GM12864 (cell line): ENCODE results near the gene PARN.
"Not testable (repeated sequence)": the region's sequence is repeated elsewhere in the genome, so short reads cannot be mapped to it uniquely, and the experiment has no call there.

Experiments
- DNase-seq: peaks from one replicate; pipeline ENCODE4 v3.0.0-alpha.2; 2011; ENCODE audit warnings: low read depth
- H3K4me3 ChIP-seq: 2 replicates; pipeline ENCODE4 v1.5.1; 2011; ENCODE audit warnings: mild to moderate bottlenecking, low read depth, low read length, control low read depth
- TF ChIP-seq, protein P1 (sequence below): IDR thresholded peaks from 2 replicates; pipeline ENCODE4 v1.5.1; 2011; ENCODE audit warnings: low read depth, mild to moderate bottlenecking, moderate library complexity, low read length, control low read depth, inconsistent platforms; ENCODE audit errors: missing control alignments

PARN gene

DNA sequence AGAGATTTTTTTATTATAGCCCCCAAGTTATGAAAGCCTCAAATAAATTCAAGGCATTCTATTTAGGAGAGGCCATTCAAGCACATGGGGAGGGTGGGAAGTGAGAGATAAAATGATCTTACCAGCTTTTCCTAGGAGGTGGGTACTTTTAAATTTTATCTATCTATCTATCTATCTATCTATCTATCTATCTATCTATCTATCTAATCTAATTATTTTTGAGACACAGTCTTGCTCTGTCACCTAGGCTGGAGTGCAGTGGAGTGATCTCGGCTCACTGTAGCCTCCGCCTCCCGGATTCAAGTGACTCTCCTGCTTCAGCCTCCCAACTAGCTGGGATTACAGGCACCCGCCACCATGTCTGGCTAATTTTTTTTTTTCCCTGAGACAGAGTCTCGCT, 182.3 kb downstream of the PARN start:
- H3K4me3 ChIP-seq: no peak overlapping the region
- DNase-seq: no peak
- TF ChIP-seq, protein P1, sequence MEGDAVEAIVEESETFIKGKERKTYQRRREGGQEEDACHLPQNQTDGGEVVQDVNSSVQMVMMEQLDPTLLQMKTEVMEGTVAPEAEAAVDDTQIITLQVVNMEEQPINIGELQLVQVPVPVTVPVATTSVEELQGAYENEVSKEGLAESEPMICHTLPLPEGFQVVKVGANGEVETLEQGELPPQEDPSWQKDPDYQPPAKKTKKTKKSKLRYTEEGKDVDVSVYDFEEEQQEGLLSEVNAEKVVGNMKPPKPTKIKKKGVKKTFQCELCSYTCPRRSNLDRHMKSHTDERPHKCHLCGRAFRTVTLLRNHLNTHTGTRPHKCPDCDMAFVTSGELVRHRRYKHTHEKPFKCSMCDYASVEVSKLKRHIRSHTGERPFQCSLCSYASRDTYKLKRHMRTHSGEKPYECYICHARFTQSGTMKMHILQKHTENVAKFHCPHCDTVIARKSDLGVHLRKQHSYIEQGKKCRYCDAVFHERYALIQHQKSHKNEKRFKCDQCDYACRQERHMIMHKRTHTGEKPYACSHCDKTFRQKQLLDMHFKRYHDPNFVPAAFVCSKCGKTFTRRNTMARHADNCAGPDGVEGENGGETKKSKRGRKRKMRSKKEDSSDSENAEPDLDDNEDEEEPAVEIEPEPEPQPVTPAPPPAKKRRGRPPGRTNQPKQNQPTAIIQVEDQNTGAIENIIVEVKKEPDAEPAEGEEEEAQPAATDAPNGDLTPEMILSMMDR: no peak

DNA sequence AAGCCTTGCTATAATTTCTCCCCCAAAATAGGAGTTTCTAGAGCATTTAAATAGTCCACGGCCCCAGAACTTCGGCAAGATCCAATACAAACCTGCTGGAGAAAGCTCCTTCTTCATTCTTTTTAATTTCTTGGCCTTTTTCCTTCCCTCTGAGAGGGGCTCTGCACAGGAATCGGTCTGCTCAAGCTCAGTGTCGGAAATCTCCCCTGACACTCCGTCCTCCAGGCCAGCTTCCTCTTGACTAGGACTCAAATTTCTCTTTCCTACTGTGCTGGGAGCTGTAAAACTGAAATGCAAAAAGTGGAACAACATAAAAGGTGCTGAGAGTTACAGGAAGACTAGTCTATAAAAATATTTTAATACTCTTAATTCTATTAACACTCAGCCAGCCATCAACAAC, 183.3 kb downstream of the PARN start:
- no peak overlapping the region for H3K4me3 ChIP-seq
- TF ChIP-seq, protein P1: no peak
- no peak for DNase-seq

DNA sequence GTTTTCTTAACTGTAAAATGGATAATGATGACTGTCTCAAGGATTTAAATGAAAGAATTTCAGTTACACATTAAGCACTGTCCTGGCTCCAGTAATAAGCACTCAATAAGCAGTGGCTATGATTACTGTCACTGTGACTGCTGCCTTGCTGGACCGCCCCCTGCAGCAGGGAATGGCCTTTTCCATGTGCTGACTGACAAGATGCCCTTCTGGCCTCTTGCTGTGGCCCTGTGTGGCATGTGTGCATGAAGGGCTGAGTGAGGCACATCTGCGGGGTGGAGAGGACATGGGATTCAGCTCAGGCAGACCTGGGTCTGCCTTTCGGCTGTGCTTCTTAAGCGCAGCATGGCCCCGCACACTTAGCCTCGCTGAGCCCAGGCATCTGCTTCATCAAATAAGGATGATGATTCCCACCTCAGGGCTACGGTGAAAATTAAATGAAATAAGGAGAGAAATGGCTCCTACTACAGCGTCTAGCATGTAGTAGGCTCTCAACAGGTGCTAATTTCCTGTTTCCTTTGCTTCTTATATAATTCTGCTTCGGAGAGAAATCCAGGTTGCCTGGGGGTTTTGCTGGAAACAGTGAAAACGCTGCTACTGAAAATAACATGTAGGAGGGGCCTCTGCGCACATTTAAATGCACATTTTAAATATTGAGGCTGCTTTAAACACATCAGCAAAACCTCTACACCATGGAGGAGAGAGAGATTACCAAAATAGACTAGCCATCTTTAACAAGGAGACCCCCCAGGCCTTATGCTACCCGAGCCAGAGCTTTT, 183.9 kb downstream of the PARN start:
- TF ChIP-seq, protein P1: no peak
- no peak overlapping the region for H3K4me3 ChIP-seq

DNA sequence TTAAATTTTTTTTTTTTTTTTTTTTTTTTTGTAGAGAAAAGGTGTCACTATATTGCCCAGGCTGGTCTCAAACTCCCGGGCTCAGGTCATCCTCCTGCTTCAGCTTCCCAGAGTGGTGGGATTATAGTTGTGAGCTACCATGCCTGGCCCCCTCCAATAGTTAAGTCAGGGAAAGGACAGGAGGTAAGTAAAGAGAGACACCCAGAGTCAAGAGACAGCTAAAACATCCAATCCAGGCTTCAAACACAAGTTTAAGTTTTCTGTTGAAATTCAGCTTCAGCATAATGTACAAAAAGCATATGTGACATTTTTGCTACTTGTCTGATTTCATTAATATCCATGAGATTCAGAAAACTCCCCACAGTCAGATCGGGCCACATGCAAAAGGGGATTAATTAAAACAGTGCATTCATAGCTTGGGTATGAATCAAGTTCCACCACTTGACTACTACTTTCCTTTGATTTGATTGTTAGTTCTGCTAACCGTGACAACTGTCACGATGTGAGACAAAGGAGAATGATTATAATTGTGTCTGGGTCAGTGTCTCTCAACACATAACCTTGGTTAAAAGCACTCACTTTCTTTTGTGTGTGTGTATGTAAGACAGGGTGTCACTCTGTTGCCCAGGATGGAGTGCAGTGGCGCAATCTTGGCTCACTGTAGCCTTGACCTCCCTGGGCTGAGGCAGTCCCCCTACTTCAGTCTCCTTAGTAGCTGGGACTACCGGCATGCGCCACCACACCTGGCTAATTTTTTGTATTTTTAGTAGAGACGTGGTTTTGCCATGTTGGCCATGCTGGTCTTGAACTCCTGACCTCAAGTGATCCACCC, 184.9 kb downstream of the PARN start:
- no peak for DNase-seq
- H3K4me3 ChIP-seq: no peak overlapping the region
- TF ChIP-seq, protein P1: peak; percentile 2

More for the DNA sequence above, 183.9 kb downstream of the PARN start:
- DNase-seq: no peak

DNA sequence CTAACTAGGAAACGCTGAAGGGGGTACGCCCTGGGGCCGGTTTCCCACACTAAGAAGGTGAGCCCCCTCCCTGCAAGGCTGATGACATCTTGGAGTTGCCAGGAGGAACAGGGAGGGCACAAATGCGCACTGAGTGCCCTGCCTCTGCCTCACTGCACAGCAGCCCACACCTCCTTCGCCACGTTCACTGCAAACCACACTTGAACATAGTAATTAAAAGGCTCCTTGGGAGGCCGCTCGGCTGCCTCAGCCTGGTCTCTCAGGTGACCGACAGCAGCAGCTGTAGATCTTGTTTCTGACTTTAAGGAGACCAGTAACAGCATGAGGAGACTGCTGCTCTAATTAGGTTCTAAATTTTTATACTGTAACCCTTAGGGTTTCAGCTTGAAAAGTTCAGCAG, 188.5 kb downstream of the PARN start:
- H3K4me3 ChIP-seq, DNase-seq: not testable (repeated sequence)

DNA sequence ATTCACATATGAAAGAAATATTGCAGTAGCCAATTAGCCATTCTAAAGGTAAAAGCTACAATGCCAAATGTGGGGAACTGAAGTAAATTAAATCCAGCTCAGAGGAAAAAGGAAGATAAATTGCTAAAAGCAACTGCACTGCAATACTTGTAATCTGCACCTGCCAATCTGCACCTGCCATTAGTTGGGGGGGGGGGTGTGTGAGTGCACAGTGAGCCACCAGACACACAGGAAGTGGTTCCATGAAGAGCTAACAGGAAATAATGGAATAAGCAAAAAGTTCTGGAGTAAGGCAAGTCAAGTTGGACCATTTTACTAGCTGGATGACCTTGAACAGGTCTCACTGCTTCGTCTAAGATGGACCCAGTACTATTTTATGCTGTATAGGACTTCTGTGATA, 191.8 kb downstream of the PARN start:
- no peak overlapping the region for H3K4me3 ChIP-seq
- no peak for DNase-seq
- TF ChIP-seq, protein P1: no peak

DNA sequence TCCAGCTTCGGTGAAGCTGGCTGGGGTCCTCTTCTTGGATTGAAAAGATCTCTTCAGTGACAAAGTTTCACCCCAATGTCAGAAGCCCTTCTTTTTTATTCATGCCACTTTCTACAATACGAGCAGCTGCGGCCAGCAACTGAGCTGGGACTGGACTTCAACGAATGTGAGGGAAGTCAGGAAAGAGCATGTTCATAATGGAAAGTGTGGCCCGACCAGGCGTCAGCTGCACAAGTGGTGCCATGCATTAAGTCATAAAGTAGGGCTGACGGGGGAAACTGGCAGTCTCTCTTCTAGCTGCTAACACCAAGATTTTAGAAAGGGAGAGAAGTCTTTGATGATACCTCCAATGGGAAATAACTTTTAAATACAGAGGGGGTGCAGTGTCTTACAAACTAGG, 192.6 kb downstream of the PARN start:
- no peak overlapping the region for H3K4me3 ChIP-seq
- DNase-seq: no peak
- TF ChIP-seq, protein P1: no peak
